ENCODE results near the gene HLA-E. TPM values are rescaled to one million over a fixed set of nuclear protein-coding genes. Genes with fewer than 3 reads are reported as not detected.
"Not testable (repeated sequence)": the region's sequence is repeated elsewhere in the genome, so short reads cannot be mapped to it uniquely, and the experiment has no call there.

HLA-E gene
- total RNA-seq, 1 donor from 2014 or later, result 896 TPM

DNA sequence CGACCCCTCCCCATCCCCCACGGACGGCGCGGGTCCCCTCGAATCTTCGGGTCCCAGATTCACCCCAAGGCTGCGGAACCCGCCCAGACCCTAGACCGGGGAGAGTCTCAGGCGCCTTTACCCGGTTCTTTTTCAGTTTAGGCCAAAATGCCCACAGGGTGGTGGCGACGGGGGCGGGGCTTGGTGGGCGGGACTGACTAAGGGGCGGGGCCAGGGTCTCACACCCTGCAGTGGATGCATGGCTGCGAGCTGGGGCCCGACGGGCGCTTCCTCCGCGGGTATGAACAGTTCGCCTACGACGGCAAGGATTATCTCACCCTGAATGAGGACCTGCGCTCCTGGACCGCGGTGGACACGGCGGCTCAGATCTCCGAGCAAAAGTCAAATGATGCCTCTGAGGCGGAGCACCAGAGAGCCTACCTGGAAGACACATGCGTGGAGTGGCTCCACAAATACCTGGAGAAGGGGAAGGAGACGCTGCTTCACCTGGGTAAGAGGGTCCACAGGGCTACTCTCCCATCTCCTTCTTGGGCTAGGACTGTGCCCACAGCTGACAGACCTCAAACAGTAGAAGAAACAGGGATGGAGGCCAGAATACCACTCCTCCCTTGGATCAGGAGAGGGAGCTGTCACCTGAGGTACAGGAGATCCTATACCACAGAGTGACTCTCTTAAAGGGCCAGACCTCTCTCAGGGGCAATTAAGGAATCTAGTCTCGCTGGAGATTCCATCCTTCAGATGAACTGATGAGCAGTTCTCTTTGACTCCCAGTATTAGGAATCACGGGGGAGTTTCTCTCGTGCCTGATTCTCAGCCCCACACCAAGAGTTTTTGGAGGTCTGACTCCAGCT, 942 bp downstream of the HLA-E start:
- TF ChIP-seq, protein P1, sequence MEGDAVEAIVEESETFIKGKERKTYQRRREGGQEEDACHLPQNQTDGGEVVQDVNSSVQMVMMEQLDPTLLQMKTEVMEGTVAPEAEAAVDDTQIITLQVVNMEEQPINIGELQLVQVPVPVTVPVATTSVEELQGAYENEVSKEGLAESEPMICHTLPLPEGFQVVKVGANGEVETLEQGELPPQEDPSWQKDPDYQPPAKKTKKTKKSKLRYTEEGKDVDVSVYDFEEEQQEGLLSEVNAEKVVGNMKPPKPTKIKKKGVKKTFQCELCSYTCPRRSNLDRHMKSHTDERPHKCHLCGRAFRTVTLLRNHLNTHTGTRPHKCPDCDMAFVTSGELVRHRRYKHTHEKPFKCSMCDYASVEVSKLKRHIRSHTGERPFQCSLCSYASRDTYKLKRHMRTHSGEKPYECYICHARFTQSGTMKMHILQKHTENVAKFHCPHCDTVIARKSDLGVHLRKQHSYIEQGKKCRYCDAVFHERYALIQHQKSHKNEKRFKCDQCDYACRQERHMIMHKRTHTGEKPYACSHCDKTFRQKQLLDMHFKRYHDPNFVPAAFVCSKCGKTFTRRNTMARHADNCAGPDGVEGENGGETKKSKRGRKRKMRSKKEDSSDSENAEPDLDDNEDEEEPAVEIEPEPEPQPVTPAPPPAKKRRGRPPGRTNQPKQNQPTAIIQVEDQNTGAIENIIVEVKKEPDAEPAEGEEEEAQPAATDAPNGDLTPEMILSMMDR (IDR thresholded peaks at IDR 0.05), result no peak
- intact Hi-C loops (cut with DNase I), result loop anchor here (2.0 kb wide), 1 partner anchor 67 kb away; the partner anchor contains the start of genes GNL1 and PRR3

DNA sequence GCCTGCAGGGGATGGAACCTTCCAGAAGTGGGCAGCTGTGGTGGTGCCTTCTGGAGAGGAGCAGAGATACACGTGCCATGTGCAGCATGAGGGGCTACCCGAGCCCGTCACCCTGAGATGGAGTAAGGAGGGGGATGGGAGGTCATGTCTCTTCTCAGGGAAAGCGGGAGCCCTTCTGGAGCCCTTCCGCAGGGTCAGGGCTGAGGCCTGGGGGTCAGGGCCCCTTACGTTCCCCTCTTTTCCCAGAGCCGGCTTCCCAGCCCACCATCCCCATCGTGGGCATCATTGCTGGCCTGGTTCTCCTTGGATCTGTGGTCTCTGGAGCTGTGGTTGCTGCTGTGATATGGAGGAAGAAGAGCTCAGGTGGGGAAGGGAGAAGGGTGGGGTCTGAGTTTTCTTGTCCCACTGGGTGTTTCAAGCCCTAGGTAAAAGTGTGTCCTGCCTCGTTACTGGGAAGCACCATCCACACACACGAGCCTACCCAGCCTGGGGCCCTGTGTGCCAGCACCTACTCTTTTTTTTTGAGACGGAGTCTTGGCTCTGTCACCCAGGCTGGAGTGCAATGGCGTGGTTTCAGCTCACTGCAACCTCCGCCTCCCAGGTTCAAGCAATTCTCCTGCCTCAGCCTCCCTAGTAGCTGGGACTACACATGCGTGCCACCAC, 2.1 kb downstream of the HLA-E start:
- H3K4me1 ChIP-seq, result peaks cover 6 to 14% of the 10 kb centered on the region in 2 donors
- H3K27ac ChIP-seq, result peak overlapping the region in 1 of 2 donors; percentile 14
- H3K9me3 ChIP-seq; H3K27me3 ChIP-seq; DNase-seq (ENCODE audit: low spot score in 2 of 2): not testable (repeated sequence)
- peaks cover 36 to 37% of the 10 kb centered on the region in 2 donors for H3K36me3 ChIP-seq
- intact Hi-C loops (cut with DNase I), result loop anchor here (2.0 kb wide), 1 partner anchor 65 kb away; the partner anchor contains the start of genes GNL1 and PRR3
- H3K4me3 ChIP-seq, result peak overlapping the region; percentile 6 to 97

More for the DNA sequence above, 942 bp downstream of the HLA-E start:
- Histone ChIP-seq H3K27me3 (no peaks in the 10 kb centered on the region), H3K27ac (peak overlapping the region; percentile 98 to 99), H3K36me3 (peaks cover 36 to 37% of the 10 kb centered on the region in 2 donors), H3K9me3 (no peaks in the 10 kb centered on the region), H3K4me3 (peak overlapping the region; percentile 91 to 97), H3K4me1 (peaks cover 6 to 14% of the 10 kb centered on the region in 2 donors)
- peak in 1 of 2 donors; percentile 79 for DNase-seq (ENCODE audit: low spot score in 2 of 2)

DNA sequence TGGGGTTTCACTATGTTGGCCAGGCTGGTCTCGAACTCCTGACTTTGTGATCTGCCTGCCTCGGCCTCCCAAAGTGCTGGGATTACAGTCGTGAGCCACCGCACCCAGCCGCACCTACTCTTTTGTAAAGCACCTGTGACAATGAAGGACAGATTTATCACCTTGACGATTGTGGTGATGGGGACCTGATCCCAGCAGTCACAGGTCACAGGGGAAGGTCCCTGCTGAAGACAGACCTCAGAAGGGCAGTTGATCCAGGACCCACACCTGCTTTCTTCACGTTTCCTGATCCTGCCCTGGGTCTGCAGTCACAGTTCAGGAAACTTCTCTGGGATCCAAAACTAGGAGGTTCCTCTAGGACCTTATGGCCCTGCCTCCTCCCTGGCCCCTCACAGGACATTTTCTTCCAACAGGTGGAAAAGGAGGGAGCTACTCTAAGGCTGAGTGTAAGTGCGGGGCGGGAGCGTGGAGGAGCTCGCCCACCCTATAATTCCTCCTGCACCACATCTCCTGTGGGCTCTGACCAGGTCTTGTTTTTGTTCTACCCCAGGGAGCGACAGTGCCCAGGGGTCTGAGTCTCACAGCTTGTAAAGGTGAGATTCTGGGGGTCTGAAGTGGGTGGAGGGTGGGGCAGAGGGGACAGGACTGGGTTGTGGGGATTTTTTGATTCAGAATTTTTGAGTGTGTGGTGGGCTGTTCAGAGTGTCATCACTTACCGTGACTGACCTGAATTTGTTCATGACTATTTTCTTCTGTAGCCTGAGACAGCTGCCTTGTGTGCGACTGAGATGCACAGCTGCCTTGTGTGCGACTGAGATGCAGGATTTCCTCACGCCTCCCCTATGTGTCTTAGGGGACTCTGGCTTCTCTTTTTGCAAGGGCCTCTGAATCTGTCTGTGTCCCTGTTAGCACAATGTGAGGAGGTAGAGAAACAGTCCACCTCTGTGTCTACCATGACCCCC, 3.0 kb downstream of the HLA-E start:
- peak overlapping the region in 1 of 2 donors; percentile 97 for H3K4me3 ChIP-seq
- no peaks in the 10 kb centered on the region for H3K9me3 ChIP-seq
- no peak overlapping the region for H3K27ac ChIP-seq
- intact Hi-C loops (cut with DNase I), result loop anchor here (2.0 kb wide), 1 partner anchor 65 kb away; the partner anchor contains the start of genes GNL1 and PRR3
- no peak for DNase-seq (ENCODE audit: low spot score in 2 of 2)
- TF ChIP-seq, protein P1 (IDR thresholded peaks at IDR 0.05), result no peak
- H3K4me1 ChIP-seq, result peaks cover 6 to 14% of the 10 kb centered on the region in 2 donors
- H3K27me3 ChIP-seq, result no peaks in the 10 kb centered on the region
- peaks cover 36 to 37% of the 10 kb centered on the region in 2 donors for H3K36me3 ChIP-seq

DNA sequence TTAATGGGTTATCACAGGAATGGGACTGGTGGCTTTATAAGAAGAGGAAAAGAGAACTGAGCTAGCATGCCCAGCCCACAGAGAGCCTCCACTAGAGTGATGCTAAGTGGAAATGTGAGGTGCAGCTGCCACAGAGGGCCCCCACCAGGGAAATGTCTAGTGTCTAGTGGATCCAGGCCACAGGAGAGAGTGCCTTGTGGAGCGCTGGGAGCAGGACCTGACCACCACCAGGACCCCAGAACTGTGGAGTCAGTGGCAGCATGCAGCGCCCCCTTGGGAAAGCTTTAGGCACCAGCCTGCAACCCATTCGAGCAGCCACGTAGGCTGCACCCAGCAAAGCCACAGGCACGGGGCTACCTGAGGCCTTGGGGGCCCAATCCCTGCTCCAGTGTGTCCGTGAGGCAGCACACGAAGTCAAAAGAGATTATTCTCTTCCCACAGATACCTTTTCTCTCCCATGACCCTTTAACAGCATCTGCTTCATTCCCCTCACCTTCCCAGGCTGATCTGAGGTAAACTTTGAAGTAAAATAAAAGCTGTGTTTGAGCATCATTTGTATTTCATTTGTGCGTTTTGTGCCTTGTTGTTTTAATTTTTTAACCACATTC, 4.4 kb downstream of the HLA-E start:
- Histone ChIP-seq H3K9me3 (no peaks in the 10 kb centered on the region), H3K27me3 (no peaks in the 10 kb centered on the region), H3K36me3 (peaks cover 36 to 37% of the 10 kb centered on the region in 2 donors), H3K4me3 (no peak overlapping the region), H3K27ac (no peak overlapping the region), H3K4me1 (peaks cover 6 to 14% of the 10 kb centered on the region in 2 donors)
- TF ChIP-seq, protein P1 (IDR thresholded peaks at IDR 0.05), result no peak
- intact Hi-C loops (cut with DNase I), result no loop called here
- DNase-seq (ENCODE audit: low spot score in 2 of 2), result no peak

DNA sequence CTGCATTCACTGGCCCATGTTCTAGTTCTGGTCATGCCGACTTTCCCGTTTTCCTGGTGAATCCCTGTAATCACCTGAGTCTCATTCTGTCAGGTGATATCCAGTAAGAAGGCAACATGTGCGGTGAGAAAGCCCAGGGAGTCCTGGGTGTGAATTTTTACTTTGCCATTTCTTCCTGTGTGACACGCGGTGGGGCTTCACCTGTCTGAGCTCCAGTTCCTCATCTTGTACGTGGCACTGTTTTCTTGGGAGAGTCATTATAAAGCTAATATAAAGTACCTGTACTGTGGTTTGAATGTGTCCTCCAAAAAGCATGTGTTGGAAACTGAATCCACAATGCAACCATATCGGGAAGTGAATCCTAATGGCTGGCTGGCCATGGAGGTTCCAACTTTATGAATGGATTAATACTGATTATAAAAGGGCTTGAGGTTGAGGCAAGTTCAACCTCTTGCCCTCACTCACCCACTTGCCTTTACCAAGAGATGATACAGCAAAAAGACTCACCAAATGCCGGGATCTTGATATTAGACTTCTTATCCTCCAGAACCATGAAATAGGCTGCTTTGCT, 5.1 kb downstream of the HLA-E start:
- TF ChIP-seq, protein P1 (IDR thresholded peaks at IDR 0.05), result no peak
- peaks cover 36 to 37% of the 10 kb centered on the region in 2 donors for H3K36me3 ChIP-seq
- H3K27ac ChIP-seq, result no peak overlapping the region
- intact Hi-C loops (cut with DNase I), result no loop called here
- peaks cover 6 to 14% of the 10 kb centered on the region in 2 donors for H3K4me1 ChIP-seq
- H3K4me3 ChIP-seq, result no peak overlapping the region
- DNase-seq (ENCODE audit: low spot score in 2 of 2), result no peak
- no peaks in the 10 kb centered on the region for H3K9me3 ChIP-seq
- no peaks in the 10 kb centered on the region for H3K27me3 ChIP-seq

DNA sequence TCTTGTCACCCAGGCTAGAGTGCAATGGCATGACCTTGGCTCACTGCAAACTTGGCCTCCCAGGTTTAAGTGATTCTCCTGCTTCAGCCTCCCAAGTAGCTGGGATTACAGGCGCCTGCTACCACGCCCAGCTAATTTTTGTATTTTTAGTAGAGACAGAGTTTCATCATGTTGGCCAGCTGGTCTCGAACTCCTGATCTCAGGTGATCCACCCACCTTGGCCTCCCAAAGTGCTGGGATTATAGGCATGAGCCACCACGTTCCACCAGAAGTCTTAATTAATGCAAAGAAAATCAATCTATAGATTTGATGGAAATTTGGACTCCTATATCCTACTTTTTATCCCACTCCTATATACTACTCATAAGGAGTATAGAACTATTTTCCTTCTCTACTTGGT, 5.8 kb downstream of the HLA-E start:
- H3K4me3 ChIP-seq; H3K27ac ChIP-seq; H3K9me3 ChIP-seq; DNase-seq (ENCODE audit: low spot score in 2 of 2); H3K27me3 ChIP-seq; intact Hi-C loops (cut with DNase I): not testable (repeated sequence)
- peaks cover 6 to 14% of the 10 kb centered on the region in 2 donors for H3K4me1 ChIP-seq
- peaks cover 36 to 37% of the 10 kb centered on the region in 2 donors for H3K36me3 ChIP-seq

All from ascending aorta (tissue), 2 donors.